ENCODE results near the gene GNG13.

Gene GNG13

GRCh38 chr16:798666-799065 lies 1.9 kb downstream of the GNG13 start:
- no peak for DNase-seq (ENCODE audit: low spot score)
- TF ChIP-seq CTCF (IDR thresholded peaks at IDR 0.05; ENCODE audit: extremely low read depth, insufficient read depth, missing control alignments): no peak
- in situ Hi-C loops (cut with MboI; ENCODE audit: low pct_unique_long_range_greater_than_20kb, low sequenced_read_pairs, unreplicated experiment): no loop called here

- TF ChIP-seq CTCF (IDR thresholded peaks at IDR 0.05; ENCODE audit: extremely low read depth, insufficient read depth, missing control alignments): no peak
- in situ Hi-C loops (cut with MboI; ENCODE audit: low pct_unique_long_range_greater_than_20kb, low sequenced_read_pairs, unreplicated experiment): no loop called here
- DNase-seq (ENCODE audit: low spot score): no peak
These were observed 2.8 kb downstream of the GNG13 start for GRCh38 chr16:797686-798085.

GRCh38 chr16:797120-797420 lies 3.5 kb downstream of the GNG13 start:
- TF ChIP-seq CTCF (IDR thresholded peaks at IDR 0.05; ENCODE audit: extremely low read depth, insufficient read depth, missing control alignments): no peak
- in situ Hi-C loops (cut with MboI; ENCODE audit: low pct_unique_long_range_greater_than_20kb, low sequenced_read_pairs, unreplicated experiment): no loop called here
- peak; percentile 66 for DNase-seq (ENCODE audit: low spot score)

GRCh38 chr16:796296-797119 lies 4.0 kb downstream of the GNG13 start:
- in situ Hi-C loops (cut with MboI; ENCODE audit: low pct_unique_long_range_greater_than_20kb, low sequenced_read_pairs, unreplicated experiment): no loop called here
- DNase-seq (ENCODE audit: low spot score): no peak
- no peak for TF ChIP-seq CTCF (IDR thresholded peaks at IDR 0.05; ENCODE audit: extremely low read depth, insufficient read depth, missing control alignments)

- in situ Hi-C loops (cut with MboI; ENCODE audit: low pct_unique_long_range_greater_than_20kb, low sequenced_read_pairs, unreplicated experiment): no loop called here
- TF ChIP-seq CTCF (IDR thresholded peaks at IDR 0.05; ENCODE audit: extremely low read depth, insufficient read depth, missing control alignments): no peak
- no peak for DNase-seq (ENCODE audit: low spot score)
These were observed 4.8 kb downstream of the GNG13 start for GRCh38 chr16:795580-796229.

- no peak for TF ChIP-seq CTCF (IDR thresholded peaks at IDR 0.05; ENCODE audit: extremely low read depth, insufficient read depth, missing control alignments)
- in situ Hi-C loops (cut with MboI; ENCODE audit: low pct_unique_long_range_greater_than_20kb, low sequenced_read_pairs, unreplicated experiment): no loop called here
- no peak for DNase-seq (ENCODE audit: low spot score)
These were observed 5.6 kb downstream of the GNG13 start for GRCh38 chr16:794853-795466.

All from GM13977 (cell line).